ENCODE data around the gene BEST4.
A peak's percentile ranks its signal among the peaks of the same experiment; 100 is the strongest.
"Not testable (repeated sequence)": the region's sequence is repeated elsewhere in the genome, so short reads cannot be mapped to it uniquely, and the experiment has no call there.

The BEST4 gene

GRCh38 chr1:44788120-44788860, at the start of gene BEST4:
Gene BEST4 (minus strand): TSS chr1:44788170. CDS start chr1:44787705, 465 bp downstream.
- DNase-seq = no peak

GRCh38 chr1:44835738-44836675, 48.0 kb upstream of the BEST4 start:
- DNase-seq = peak; percentile 42

GRCh38 chr1:44834328-44834727, 46.4 kb upstream of the BEST4 start:
- no peak for DNase-seq

- DNase-seq = no peak
Measured at GRCh38 chr1:44832056-44832705, 44.2 kb upstream of the BEST4 start.

GRCh38 chr1:44831516-44831915, 43.5 kb upstream of the BEST4 start:
- no peak for DNase-seq

- DNase-seq = no peak
Measured at GRCh38 chr1:44830900-44831304, 42.9 kb upstream of the BEST4 start.

- DNase-seq = no peak
Measured at GRCh38 chr1:44829506-44830384, 41.8 kb upstream of the BEST4 start.

GRCh38 chr1:44828841-44829440, 41.0 kb upstream of the BEST4 start:
- DNase-seq = no peak

- no peak for DNase-seq
Measured at GRCh38 chr1:44828003-44828651, 40.2 kb upstream of the BEST4 start.

GRCh38 chr1:44827197-44828002, 39.4 kb upstream of the BEST4 start:
- DNase-seq = no peak

- DNase-seq = no peak
Measured at GRCh38 chr1:44826375-44827196, 38.6 kb upstream of the BEST4 start.

GRCh38 chr1:44824392-44824791, 36.4 kb upstream of the BEST4 start:
- DNase-seq = not testable (repeated sequence)

GRCh38 chr1:44822981-44823451, 35.0 kb upstream of the BEST4 start:
- DNase-seq = no peak

- DNase-seq = no peak
Measured at GRCh38 chr1:44822131-44822701, 34.2 kb upstream of the BEST4 start.

- DNase-seq = no peak
Measured at GRCh38 chr1:44821240-44821715, 33.3 kb upstream of the BEST4 start.

- no peak for DNase-seq
Measured at GRCh38 chr1:44820328-44821239, 32.6 kb upstream of the BEST4 start.

- DNase-seq = peak; percentile 79
Measured at GRCh38 chr1:44819608-44820327, 31.8 kb upstream of the BEST4 start.
